ENCODE data around the gene SOD3. TPM values are rescaled to one million over a fixed set of nuclear protein-coding genes. Genes with fewer than 3 reads are reported as not detected.

Gene SOD3
- total and polyA plus RNA-seq, 2 of the 4 experiments (the other 2 are of a cell fraction): 0.36 to 5.8 TPM

DNA sequence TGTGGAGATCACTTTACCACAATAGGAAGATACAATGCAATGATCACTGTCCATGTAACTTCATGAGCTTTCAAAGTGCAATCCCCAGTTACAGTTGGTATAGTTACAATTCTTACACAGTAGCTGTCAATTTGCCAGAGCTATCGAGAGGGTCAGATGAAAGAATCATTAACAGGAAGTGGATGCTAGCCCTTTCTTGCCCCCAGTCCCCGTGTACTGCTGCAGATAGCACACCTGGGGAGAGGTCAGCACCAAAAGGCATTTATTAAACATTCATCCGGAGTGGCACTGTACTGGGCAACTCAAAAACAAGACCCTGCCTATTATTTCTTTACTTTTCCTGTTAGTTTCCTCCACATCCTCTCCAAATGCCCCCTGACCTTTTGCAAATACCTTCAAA lies 47.7 kb downstream of the SOD3 start:
- no peak for DNase-seq
- no peak overlapping the region for H3K9ac ChIP-seq (ENCODE audit: low read depth, low read length)
- no peaks in the 10 kb centered on the region for H3K27me3 ChIP-seq (ENCODE audit: control insufficient read depth, insufficient read depth, low read length)
- no peak overlapping the region for H4K8ac ChIP-seq (ENCODE audit: low read depth in 2 of 2, low read length in 2 of 2)
- intact Hi-C loops (cut with micrococcal nuclease) (no loop called here), in situ Hi-C loops (cut with MboI; ENCODE audit: low sequenced_read_pairs) (no loop called here), dilution Hi-C loops (cut with HindIII; ENCODE audit: low sequenced_read_pairs, unreplicated experiment) (no loop called here)
- no peak overlapping the region for H4K5ac ChIP-seq (ENCODE audit: low read depth, low read length)
- no peak overlapping the region for H3K4me3 ChIP-seq (ENCODE audit: insufficient read depth, low read depth, low read length)
- H2BK5ac ChIP-seq (ENCODE audit: low read depth, low read length, poor library complexity, severe bottlenecking): no peak overlapping the region
- CTCF ChIA-PET: interaction anchor here (0.7 to 1.0 kb wide), 2 partner anchors 17 to 66 kb away, joined by 3 read pairs; no protein-coding TSS in a partner anchor
- BruUV-seq (replicated peaks): no TSS peak
- no peak overlapping the region for H3K56ac ChIP-seq (ENCODE audit: extremely low read depth, insufficient read depth, low read length)
- no peak overlapping the region for H3K14ac ChIP-seq (replicated peaks; ENCODE audit: low read depth, low read length)
- no peak for ATAC-seq (ENCODE audit: low read depth)
- no peak for TF ChIP-seq CHD1 (IDR thresholded peaks at IDR 0.05; ENCODE audit: low read depth, low read length)
- TF ChIP-seq, protein P1, sequence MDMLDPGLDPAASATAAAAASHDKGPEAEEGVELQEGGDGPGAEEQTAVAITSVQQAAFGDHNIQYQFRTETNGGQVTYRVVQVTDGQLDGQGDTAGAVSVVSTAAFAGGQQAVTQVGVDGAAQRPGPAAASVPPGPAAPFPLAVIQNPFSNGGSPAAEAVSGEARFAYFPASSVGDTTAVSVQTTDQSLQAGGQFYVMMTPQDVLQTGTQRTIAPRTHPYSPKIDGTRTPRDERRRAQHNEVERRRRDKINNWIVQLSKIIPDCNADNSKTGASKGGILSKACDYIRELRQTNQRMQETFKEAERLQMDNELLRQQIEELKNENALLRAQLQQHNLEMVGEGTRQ (IDR thresholded peaks at IDR 0.05; ENCODE audit: low read depth, low read length): no peak
- TF ChIP-seq MAFK (IDR thresholded peaks at IDR 0.05; ENCODE audit: low read depth, low read length): no peak
- TF ChIP-seq BHLHE40 (IDR thresholded peaks at IDR 0.05; ENCODE audit: low read depth, low read length): no peak
- no peak for TF ChIP-seq MAZ (IDR thresholded peaks at IDR 0.05; ENCODE audit: borderline replicate concordance, low read depth, low read length)
- TF ChIP-seq, protein P2, sequence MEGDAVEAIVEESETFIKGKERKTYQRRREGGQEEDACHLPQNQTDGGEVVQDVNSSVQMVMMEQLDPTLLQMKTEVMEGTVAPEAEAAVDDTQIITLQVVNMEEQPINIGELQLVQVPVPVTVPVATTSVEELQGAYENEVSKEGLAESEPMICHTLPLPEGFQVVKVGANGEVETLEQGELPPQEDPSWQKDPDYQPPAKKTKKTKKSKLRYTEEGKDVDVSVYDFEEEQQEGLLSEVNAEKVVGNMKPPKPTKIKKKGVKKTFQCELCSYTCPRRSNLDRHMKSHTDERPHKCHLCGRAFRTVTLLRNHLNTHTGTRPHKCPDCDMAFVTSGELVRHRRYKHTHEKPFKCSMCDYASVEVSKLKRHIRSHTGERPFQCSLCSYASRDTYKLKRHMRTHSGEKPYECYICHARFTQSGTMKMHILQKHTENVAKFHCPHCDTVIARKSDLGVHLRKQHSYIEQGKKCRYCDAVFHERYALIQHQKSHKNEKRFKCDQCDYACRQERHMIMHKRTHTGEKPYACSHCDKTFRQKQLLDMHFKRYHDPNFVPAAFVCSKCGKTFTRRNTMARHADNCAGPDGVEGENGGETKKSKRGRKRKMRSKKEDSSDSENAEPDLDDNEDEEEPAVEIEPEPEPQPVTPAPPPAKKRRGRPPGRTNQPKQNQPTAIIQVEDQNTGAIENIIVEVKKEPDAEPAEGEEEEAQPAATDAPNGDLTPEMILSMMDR (conservative IDR thresholded peaks at IDR 0.05; ENCODE audit: low read depth, low read length): no peak
- no peak for TF ChIP-seq CEBPB (IDR thresholded peaks at IDR 0.05; ENCODE audit: low read depth, low read length)
- no peak for TF ChIP-seq SMC3 (IDR thresholded peaks at IDR 0.05; ENCODE audit: low read depth, low read length)
- TF ChIP-seq FOS (IDR thresholded peaks at IDR 0.05; ENCODE audit: low read depth, low read length): no peak
- no peak for TF ChIP-seq RAD21 (IDR thresholded peaks at IDR 0.05; ENCODE audit: low read length)
- TF ChIP-seq MXI1 (IDR thresholded peaks at IDR 0.05; ENCODE audit: borderline replicate concordance, low read depth, low read length): no peak
- no peak for TF ChIP-seq NFE2L2 (IDR thresholded peaks at IDR 0.05; ENCODE audit: low read depth, low read length)
- TF ChIP-seq RCOR1 (IDR thresholded peaks at IDR 0.05; ENCODE audit: insufficient replicate concordance, low read length): no peak
- TF ChIP-seq RFX5 (IDR thresholded peaks at IDR 0.05; ENCODE audit: low read depth, low read length): no peak
- TF ChIP-seq, protein P3, sequence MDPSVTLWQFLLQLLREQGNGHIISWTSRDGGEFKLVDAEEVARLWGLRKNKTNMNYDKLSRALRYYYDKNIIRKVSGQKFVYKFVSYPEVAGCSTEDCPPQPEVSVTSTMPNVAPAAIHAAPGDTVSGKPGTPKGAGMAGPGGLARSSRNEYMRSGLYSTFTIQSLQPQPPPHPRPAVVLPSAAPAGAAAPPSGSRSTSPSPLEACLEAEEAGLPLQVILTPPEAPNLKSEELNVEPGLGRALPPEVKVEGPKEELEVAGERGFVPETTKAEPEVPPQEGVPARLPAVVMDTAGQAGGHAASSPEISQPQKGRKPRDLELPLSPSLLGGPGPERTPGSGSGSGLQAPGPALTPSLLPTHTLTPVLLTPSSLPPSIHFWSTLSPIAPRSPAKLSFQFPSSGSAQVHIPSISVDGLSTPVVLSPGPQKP (IDR thresholded peaks at IDR 0.05; ENCODE audit: borderline replicate concordance, low read depth, low read length): no peak
- no peak for TF ChIP-seq POLR2A (IDR thresholded peaks at IDR 0.05; ENCODE audit: low read depth, low read length)
- H2AFZ ChIP-seq (replicated peaks; ENCODE audit: low read length, poor library complexity): no peak overlapping the region
- H4K20me1 ChIP-seq (ENCODE audit: insufficient read depth, low read length): no peaks in the 10 kb centered on the region
- peaks cover 2% of the 10 kb centered on the region; the same call in 1 of the 2 replicates for H3K4me1 ChIP-seq (ENCODE audit: control insufficient read depth, insufficient read depth, low read length)
- no peak overlapping the region for H2AK5ac ChIP-seq (ENCODE audit: low read depth, low read length)
- no peak overlapping the region for H3K23ac ChIP-seq (ENCODE audit: low read depth, low read length)
- no peak overlapping the region for H2BK15ac ChIP-seq (ENCODE audit: low read depth, low read length)
- 56% methylated on average over 2 of the region's 3 CpGs; no CpG with 5 or more reads in 1 of the 2 experiments for WGBS, 2 experiments (ENCODE audit: extremely low coverage in 2 of 2, insufficient read length in 1 of 2)
- no peak overlapping the region for H3K4me2 ChIP-seq (ENCODE audit: low read depth, low read length)
- H2BK20ac ChIP-seq (ENCODE audit: low read depth, low read length): no peak overlapping the region
- H3K36me3 ChIP-seq (ENCODE audit: control insufficient read depth, insufficient read depth, low read length): no peaks in the 10 kb centered on the region
- H3K4ac ChIP-seq (ENCODE audit: low read depth, low read length): no peak overlapping the region
- no peak overlapping the region for H2AK9ac ChIP-seq (replicated peaks; ENCODE audit: low read depth, low read length, poor library complexity)
- no peak overlapping the region for H2BK120ac ChIP-seq (ENCODE audit: low read depth, low read length)
- no peaks in the 10 kb centered on the region; the same call in 1 of the 2 replicates for H3K9me3 ChIP-seq (ENCODE audit: control insufficient read depth, insufficient read depth, low read length)
- POLR2A ChIA-PET (ENCODE audit: unreplicated experiment): no interaction called here
- H3K27ac ChIP-seq (ENCODE audit: insufficient read depth, low read length): no peak overlapping the region
- no peak overlapping the region for H4K91ac ChIP-seq (ENCODE audit: insufficient read depth, low read depth, low read length)
- H3K9me1 ChIP-seq (ENCODE audit: insufficient read depth, low read length): 0 out of 2 replicates have a peak, but pooled peaks cover 3% of the 10 kb centered on the region
- no peak overlapping the region for H3K18ac ChIP-seq (ENCODE audit: low read depth, low read length)
- H3K79me1 ChIP-seq (ENCODE audit: low read depth in 1 of 2, low read length in 2 of 2): no peaks in the 10 kb centered on the region; a peak in 1 of 4 replicates
